ENCODE data around the gene CAMKK1. TPM values are rescaled to one million over a fixed set of nuclear protein-coding genes. Genes with fewer than 3 reads are reported as not detected.

Gene CAMKK1
- total and polyA plus RNA-seq, 2 experiments from 2014 or later, result 4.3 to 7.1 TPM

DNA sequence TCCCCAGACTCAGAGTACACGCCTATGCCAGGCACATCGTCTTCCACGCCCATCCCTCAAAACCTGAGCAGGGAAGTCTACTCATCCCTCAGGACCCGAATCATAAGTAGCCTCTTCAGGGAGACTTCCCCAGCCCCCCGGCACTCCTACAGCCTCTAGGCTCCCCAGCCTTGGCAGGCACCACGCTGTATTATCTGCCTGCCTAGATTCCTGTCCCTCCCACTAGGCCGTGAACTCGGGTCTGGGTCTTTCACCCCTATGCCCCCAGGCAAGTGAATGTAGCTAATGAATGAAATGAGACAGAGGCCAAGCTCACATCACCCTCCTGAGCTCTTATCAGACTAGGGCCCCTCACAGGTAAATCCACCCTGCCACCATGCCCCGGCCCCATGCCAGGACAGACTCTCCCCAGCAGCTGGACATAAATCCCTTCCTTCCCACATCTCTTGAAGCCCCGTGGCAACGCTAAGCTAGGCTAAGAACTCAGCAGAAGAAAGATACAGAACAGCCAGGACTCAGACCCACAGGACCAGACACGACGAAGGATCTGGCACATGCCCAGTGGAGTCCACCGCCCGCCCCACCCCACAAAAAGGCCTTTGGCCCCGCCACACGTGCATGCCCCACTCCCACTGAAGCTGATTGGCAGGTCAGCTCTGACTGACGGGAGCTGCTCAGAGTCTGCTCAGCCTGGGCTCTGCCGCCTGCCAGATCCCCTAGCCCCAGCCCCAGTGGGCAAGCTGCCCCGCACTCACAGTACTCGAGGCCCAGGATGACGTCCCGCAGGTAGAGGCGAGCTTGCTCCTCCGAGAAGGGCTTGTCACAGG, 13.0 kb downstream of the CAMKK1 start:
- Histone ChIP-seq H3K4me3 (no peak overlapping the region), H2AFZ (no peak overlapping the region), H3K79me2 (replicated peaks; ENCODE audit: insufficient read depth) (no peaks in the 10 kb centered on the region), H3K4me1 (ENCODE audit: insufficient read depth) (no peaks in the 10 kb centered on the region), H3K9me2 (ENCODE audit: insufficient read depth) (no peaks in the 10 kb centered on the region), H4K20me1 (replicated peaks; ENCODE audit: insufficient read depth) (no peaks in the 10 kb centered on the region; the same call in 1 of the 2 replicates), H3F3A (replicated peaks; ENCODE audit: low read depth) (no peaks in the 10 kb centered on the region), H3K27ac (ENCODE audit: low read depth) (no peak overlapping the region), H3K4me2 (no peak overlapping the region), H3K27me3 (ENCODE audit: insufficient read depth) (no peaks in the 10 kb centered on the region), H3K36me3 (ENCODE audit: insufficient read depth) (0 out of 2 replicates have a peak, but pooled peaks cover 3% of the 10 kb centered on the region)
- ATAC-seq (peak; percentile 80), DNase-seq (ENCODE audit: low spot score) (no peak)
- Mint-ChIP-seq H3K4me3 (no peak overlapping the region), H3K27me3 (ENCODE audit: insufficient read depth, low read depth, poor library complexity) (peaks cover 10% of the 10 kb centered on the region), H3K27ac (peak overlapping the region; percentile 69; the same call in 1 of the 2 replicates), H3K9me3 (no peaks in the 10 kb centered on the region), H3K36me3 (ENCODE audit: low read depth) (peaks cover 18% of the 10 kb centered on the region), H3K4me1 (no peaks in the 10 kb centered on the region; the same call in 2 of the 3 replicates)
- TF ChIP-seq JUNB (IDR thresholded peaks at IDR 0.05; ENCODE audit: unreplicated experiment), result no peak
- TF ChIP-seq, protein P1, sequence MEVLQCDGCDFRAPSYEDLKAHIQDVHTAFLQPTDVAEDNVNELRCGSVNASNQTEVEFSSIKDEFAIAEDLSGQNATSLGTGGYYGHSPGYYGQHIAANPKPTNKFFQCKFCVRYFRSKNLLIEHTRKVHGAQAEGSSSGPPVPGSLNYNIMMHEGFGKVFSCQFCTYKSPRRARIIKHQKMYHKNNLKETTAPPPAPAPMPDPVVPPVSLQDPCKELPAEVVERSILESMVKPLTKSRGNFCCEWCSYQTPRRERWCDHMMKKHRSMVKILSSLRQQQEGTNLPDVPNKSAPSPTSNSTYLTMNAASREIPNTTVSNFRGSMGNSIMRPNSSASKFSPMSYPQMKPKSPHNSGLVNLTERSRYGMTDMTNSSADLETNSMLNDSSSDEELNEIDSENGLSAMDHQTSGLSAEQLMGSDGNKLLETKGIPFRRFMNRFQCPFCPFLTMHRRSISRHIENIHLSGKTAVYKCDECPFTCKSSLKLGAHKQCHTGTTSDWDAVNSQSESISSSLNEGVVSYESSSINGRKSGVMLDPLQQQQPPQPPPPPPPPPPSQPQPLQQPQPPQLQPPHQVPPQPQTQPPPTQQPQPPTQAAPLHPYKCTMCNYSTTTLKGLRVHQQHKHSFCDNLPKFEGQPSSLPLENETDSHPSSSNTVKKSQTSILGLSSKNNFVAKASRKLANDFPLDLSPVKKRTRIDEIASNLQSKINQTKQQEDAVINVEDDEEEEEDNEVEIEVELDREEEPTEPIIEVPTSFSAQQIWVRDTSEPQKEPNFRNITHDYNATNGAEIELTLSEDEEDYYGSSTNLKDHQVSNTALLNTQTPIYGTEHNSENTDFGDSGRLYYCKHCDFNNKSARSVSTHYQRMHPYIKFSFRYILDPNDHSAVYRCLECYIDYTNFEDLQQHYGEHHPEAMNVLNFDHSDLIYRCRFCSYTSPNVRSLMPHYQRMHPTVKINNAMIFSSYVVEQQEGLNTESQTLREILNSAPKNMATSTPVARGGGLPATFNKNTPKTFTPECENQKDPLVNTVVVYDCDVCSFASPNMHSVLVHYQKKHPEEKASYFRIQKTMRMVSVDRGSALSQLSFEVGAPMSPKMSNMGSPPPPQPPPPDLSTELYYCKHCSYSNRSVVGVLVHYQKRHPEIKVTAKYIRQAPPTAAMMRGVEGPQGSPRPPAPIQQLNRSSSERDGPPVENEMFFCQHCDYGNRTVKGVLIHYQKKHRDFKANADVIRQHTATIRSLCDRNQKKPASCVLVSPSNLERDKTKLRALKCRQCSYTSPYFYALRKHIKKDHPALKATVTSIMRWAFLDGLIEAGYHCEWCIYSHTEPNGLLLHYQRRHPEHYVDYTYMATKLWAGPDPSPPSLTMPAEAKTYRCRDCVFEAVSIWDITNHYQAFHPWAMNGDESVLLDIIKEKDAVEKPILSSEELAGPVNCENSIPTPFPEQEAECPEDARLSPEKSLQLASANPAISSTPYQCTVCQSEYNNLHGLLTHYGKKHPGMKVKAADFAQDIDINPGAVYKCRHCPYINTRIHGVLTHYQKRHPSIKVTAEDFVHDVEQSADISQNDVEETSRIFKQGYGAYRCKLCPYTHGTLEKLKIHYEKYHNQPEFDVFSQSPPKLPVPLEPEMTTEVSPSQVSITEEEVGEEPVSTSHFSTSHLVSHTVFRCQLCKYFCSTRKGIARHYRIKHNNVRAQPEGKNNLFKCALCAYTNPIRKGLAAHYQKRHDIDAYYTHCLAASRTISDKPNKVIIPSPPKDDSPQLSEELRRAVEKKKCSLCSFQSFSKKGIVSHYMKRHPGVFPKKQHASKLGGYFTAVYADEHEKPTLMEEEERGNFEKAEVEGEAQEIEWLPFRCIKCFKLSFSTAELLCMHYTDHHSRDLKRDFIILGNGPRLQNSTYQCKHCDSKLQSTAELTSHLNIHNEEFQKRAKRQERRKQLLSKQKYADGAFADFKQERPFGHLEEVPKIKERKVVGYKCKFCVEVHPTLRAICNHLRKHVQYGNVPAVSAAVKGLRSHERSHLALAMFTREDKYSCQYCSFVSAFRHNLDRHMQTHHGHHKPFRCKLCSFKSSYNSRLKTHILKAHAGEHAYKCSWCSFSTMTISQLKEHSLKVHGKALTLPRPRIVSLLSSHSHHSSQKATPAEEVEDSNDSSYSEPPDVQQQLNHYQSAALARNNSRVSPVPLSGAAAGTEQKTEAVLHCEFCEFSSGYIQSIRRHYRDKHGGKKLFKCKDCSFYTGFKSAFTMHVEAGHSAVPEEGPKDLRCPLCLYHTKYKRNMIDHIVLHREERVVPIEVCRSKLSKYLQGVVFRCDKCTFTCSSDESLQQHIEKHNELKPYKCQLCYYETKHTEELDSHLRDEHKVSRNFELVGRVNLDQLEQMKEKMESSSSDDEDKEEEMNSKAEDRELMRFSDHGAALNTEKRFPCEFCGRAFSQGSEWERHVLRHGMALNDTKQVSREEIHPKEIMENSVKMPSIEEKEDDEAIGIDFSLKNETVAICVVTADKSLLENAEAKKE (CRISPR knock-in tag; IDR thresholded peaks at IDR 0.05), result no peak
- no peak for TF ChIP-seq EZH2phosphoT487 (IDR thresholded peaks at IDR 0.05; ENCODE audit: unreplicated experiment)
- no peak for TF ChIP-seq EZH2 (IDR thresholded peaks at IDR 0.05; ENCODE audit: low read depth, unreplicated experiment)
- TF ChIP-seq STAT1 (IDR thresholded peaks at IDR 0.05; ENCODE audit: unreplicated experiment), result no peak
- TF ChIP-seq ZNF331 (CRISPR knock-in tag; IDR thresholded peaks at IDR 0.05; ENCODE audit: low read depth), result no peak
- TF ChIP-seq ZNF114 (CRISPR knock-in tag; IDR thresholded peaks at IDR 0.05), result no peak
- TF ChIP-seq, protein P2, sequence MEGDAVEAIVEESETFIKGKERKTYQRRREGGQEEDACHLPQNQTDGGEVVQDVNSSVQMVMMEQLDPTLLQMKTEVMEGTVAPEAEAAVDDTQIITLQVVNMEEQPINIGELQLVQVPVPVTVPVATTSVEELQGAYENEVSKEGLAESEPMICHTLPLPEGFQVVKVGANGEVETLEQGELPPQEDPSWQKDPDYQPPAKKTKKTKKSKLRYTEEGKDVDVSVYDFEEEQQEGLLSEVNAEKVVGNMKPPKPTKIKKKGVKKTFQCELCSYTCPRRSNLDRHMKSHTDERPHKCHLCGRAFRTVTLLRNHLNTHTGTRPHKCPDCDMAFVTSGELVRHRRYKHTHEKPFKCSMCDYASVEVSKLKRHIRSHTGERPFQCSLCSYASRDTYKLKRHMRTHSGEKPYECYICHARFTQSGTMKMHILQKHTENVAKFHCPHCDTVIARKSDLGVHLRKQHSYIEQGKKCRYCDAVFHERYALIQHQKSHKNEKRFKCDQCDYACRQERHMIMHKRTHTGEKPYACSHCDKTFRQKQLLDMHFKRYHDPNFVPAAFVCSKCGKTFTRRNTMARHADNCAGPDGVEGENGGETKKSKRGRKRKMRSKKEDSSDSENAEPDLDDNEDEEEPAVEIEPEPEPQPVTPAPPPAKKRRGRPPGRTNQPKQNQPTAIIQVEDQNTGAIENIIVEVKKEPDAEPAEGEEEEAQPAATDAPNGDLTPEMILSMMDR (conservative IDR thresholded peaks at IDR 0.05; ENCODE audit: low read depth in 2 of 2), result no peak
- TF ChIP-seq, protein P3, sequence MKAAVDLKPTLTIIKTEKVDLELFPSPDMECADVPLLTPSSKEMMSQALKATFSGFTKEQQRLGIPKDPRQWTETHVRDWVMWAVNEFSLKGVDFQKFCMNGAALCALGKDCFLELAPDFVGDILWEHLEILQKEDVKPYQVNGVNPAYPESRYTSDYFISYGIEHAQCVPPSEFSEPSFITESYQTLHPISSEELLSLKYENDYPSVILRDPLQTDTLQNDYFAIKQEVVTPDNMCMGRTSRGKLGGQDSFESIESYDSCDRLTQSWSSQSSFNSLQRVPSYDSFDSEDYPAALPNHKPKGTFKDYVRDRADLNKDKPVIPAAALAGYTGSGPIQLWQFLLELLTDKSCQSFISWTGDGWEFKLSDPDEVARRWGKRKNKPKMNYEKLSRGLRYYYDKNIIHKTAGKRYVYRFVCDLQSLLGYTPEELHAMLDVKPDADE (IDR thresholded peaks at IDR 0.05), result no peak
- TF ChIP-seq, protein P4, sequence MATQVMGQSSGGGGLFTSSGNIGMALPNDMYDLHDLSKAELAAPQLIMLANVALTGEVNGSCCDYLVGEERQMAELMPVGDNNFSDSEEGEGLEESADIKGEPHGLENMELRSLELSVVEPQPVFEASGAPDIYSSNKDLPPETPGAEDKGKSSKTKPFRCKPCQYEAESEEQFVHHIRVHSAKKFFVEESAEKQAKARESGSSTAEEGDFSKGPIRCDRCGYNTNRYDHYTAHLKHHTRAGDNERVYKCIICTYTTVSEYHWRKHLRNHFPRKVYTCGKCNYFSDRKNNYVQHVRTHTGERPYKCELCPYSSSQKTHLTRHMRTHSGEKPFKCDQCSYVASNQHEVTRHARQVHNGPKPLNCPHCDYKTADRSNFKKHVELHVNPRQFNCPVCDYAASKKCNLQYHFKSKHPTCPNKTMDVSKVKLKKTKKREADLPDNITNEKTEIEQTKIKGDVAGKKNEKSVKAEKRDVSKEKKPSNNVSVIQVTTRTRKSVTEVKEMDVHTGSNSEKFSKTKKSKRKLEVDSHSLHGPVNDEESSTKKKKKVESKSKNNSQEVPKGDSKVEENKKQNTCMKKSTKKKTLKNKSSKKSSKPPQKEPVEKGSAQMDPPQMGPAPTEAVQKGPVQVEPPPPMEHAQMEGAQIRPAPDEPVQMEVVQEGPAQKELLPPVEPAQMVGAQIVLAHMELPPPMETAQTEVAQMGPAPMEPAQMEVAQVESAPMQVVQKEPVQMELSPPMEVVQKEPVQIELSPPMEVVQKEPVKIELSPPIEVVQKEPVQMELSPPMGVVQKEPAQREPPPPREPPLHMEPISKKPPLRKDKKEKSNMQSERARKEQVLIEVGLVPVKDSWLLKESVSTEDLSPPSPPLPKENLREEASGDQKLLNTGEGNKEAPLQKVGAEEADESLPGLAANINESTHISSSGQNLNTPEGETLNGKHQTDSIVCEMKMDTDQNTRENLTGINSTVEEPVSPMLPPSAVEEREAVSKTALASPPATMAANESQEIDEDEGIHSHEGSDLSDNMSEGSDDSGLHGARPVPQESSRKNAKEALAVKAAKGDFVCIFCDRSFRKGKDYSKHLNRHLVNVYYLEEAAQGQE (IDR thresholded peaks at IDR 0.05; ENCODE audit: unreplicated experiment), result no peak
- TF ChIP-seq NANOG (IDR thresholded peaks at IDR 0.05; ENCODE audit: borderline replicate concordance), result no peak

Measured in GM23338 (cell line).